HFF-Myc (cell line): Measurements from ENCODE around the gene SPHK1.
"Not testable (repeated sequence)": the region's sequence is repeated elsewhere in the genome, so short reads cannot be mapped to it uniquely, and the experiment has no call there.

Experiments
- DNase-seq: peaks from one replicate; pipeline ENCODE4 v3.0.0-alpha.2; 2011; ENCODE audit warnings: low read depth; ENCODE audit errors: extremely low read depth
- H3K4me3 ChIP-seq: replicated peaks from 2 replicates; pipeline ENCODE4 v1.5.1; 2011; ENCODE audit warnings: low read depth, mild to moderate bottlenecking, control low read depth, low read length
- TF ChIP-seq, protein P1 (sequence below): IDR thresholded peaks from 2 replicates; pipeline ENCODE4 v1.5.1; 2012; ENCODE audit warnings: mild to moderate bottlenecking, low read depth, low read length, control low read depth; ENCODE audit errors: missing control alignments

SPHK1 gene

DNA sequence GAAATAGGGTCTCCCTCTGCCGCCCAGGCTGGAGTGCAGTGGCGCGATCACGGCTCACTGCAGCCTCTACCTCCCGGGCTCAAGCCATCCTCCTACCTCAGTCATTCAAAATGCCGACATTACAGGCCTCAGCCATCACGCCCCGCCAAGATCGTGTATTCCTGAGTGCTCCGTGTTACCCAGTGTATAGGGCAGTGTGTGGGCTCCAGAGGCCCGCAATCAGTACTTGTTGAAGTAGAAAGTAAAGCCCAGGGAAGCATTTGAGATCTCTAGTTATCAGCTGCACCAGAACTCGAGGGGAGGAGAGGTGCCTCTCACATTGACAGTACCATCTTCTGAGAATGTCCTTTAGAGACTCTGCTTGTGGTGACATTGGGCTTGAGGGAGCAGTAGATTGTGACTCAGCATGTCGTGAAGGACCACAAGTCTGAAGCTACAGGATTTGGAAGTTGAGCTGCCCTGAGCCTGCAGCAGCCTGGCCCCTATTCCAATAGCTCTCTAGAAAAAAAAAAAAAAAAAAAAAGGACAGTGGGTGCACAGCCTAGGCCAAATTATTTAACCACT is 29.6 kb upstream of the SPHK1 start:
- TF ChIP-seq, protein P1, sequence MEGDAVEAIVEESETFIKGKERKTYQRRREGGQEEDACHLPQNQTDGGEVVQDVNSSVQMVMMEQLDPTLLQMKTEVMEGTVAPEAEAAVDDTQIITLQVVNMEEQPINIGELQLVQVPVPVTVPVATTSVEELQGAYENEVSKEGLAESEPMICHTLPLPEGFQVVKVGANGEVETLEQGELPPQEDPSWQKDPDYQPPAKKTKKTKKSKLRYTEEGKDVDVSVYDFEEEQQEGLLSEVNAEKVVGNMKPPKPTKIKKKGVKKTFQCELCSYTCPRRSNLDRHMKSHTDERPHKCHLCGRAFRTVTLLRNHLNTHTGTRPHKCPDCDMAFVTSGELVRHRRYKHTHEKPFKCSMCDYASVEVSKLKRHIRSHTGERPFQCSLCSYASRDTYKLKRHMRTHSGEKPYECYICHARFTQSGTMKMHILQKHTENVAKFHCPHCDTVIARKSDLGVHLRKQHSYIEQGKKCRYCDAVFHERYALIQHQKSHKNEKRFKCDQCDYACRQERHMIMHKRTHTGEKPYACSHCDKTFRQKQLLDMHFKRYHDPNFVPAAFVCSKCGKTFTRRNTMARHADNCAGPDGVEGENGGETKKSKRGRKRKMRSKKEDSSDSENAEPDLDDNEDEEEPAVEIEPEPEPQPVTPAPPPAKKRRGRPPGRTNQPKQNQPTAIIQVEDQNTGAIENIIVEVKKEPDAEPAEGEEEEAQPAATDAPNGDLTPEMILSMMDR, result no peak
- peak overlapping the region; percentile 57; the same call in 1 of the 2 replicates for H3K4me3 ChIP-seq
- DNase-seq, result no peak

DNA sequence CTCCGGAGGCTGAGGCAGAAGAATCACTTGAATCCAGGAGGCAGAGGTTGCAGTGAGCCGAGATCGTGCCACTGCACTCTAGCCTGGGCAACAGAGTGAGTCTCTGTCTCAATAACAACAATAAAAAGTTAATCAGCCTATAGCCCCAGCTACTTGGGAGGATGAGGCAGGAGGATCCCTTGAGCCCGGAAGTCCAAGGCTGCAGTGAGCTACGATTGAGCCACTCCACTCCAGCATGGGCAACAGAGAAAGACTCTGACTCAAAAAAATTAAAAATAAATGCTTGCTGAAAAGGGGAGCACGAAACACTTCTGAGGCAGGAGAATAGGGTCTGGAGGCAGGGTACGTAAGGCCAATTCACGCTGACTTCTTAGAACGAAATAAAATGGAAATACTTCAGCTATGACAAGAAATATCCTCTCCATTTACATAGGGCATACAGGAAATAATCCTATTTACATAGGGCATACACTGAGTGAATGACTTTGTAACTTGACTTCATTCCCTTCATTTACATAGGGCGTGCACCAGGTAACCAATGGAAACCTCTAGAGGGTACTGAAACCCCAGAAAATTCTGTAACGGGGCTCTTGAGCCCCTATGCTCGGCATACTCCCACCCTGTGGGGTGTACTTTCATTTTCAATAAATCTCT is 27.5 kb upstream of the SPHK1 start:
- TF ChIP-seq, protein P1, result no peak
- no peak overlapping the region for H3K4me3 ChIP-seq
- no peak for DNase-seq

DNA sequence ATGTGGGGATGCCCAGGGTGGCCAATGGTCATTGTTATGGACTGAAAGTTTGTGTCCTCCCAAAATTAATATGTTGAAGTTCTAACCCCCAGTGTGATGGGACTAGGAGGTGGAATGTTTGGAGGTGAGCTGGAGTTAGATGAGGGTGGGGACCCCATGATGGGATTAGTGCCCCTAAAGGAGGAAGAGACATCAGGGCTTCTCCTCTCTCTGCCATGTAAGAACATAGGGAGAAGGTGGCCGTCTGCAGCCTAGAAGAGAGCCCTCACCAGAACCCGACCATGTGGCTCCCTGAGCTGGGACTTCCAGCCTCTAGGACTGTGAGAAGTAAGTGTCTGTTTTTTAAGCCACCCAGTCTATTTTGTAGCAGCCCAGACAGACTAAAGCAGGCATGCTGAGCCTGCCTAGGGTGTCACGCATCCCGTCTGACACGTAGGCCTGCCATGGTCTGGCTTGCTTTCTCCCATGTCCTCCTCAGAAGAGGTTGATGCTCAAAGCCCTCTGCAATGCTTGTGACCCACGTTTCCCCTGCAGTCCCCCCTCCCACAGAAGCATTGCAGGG is 26.7 kb upstream of the SPHK1 start:
- TF ChIP-seq, protein P1, result no peak
- DNase-seq, result no peak

DNA sequence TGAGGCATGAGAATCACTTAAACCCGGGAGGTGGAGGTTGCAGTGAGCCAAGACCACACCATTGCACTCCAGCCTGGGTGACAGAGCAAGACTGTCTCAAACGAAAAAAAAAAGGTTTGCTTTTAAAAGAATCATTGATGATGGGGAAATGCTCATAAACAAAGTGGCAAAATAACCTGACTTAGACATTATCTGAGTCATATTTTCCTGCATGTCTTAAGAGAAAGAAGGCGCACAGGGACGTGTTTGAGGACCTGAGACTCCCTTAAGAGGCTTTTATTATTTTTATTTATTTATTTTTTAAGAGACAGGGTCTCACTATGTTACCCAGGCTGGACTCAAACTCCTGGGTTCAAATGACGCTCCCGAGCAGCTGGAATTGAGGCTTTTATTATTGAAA is 25.0 kb upstream of the SPHK1 start:
- DNase-seq, result no peak

More for the DNA sequence above, 26.7 kb upstream of the SPHK1 start:
- H3K4me3 ChIP-seq, result no peak overlapping the region

DNA sequence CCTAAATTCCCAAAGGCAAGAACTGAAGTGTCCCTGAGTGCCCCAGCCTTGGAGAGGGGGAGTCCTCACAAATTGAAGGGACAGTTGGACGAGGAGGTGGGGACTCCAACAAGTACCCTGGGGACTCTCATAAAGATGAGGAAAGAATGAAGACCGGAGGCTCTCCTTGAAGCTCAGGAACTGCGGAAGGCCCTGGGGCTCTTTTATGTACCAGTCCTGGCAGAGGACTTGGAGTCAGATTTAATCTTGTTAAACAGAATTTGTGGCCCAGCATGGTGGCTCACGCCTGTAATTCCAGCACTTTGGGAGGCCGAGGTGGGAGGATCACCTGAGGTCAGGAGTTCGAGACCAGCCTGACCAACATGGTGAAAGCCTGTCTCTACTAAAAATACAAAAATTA is 24.6 kb upstream of the SPHK1 start:
- not testable (repeated sequence) for H3K4me3 ChIP-seq, DNase-seq

More for the DNA sequence above, 25.0 kb upstream of the SPHK1 start:
- TF ChIP-seq, protein P1, result no peak
- H3K4me3 ChIP-seq, result no peak overlapping the region

DNA sequence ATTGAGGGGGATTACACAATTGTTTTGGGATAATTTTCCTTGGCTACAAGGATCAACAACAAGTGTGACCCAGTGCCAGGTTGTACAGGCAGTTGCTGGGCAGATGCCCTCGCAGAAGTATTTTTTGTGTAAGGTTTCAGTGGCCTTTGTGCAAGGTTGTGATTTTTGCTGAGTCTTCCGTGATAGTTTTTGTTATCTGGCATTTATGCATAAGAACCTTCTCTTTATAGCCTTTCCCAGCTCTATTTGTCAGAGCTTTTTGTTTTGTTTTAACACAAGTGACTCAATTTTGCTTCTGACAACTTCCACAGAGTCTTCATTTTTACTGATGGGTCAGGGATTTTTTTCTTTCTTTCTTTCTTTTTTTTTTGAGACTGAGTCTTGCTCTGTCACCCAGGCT is 23.9 kb upstream of the SPHK1 start:
- no peak overlapping the region for H3K4me3 ChIP-seq
- TF ChIP-seq, protein P1, result no peak
- no peak for DNase-seq

DNA sequence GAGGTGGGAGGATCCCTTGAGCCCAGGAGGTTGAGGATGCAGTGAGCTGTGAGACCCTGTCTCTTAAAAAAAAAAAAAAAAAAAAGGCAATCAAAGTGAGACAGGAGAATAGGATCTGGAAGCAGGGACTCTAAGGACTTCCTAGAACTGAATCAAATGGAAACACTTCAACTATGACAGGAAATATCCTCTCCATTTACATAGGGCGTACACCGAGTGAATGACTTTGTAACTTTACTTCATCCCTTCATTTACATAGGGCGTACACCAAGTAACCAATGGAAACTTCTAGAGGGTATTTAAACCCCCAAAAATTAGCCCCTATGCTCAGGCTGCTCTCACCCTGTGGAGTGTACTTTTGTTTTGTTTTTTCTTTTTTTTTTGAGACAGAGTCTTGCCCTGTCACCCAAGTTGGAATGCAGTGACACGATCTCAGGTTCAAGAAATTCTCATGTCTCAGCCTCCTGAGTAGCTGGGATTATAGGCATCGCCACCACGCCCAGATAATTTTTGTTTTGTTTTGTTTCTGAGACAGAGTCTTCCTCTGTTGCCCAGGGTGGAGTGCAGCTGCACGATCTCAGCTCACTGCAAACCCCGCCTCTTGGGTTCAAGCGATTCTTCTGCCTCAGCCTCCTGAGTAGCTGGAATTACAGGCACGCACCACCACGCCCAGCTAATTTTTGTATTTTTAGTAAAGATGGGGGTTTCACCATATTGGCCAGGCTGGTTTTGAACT is 21.1 kb upstream of the SPHK1 start:
- DNase-seq, result no peak
- H3K4me3 ChIP-seq, result no peak overlapping the region
- TF ChIP-seq, protein P1, result no peak
